Measurements from ENCODE around the gene GRB10.

GRB10 gene

DNA sequence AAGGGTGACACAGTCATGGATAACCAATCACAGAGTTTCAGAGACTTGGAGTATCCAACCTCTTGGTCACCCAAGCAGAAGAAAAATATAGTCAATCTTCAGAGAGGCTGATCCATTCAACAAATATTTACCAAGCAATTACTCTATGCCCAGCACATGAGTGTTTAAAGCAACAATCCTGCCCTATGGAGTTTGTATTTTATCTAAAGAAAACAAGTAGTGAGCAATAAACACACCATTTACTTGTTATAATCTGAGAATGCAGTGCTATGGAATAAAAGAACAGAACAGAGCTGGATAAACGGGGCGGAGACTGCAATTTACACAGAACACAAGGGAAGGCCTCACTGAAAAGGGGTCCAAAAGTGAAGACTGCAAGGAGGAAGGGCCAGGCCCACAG, 63.8 kb downstream of the GRB10 start:
- DNase-seq (ENCODE audit: low read depth) = no peak

DNA sequence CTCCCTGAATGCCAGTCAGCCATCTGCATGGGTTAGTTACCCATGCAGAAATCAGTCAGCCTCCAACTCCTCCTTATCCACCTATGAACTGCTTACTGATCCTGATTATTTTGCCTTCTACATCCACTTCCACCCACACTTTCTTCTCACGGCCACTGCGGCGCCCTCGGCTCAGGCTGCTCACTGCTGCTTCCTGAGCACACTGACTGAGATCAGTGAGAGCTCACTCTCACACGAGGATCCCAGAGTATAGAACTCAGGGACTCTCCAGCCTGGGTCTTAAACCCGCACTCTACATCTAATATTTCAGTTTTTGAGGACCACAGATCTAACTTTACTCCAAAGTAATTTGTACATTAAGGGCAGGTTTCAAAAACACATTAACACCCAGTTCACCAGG, 64.4 kb downstream of the GRB10 start:
- no peak for DNase-seq (ENCODE audit: low read depth)

DNA sequence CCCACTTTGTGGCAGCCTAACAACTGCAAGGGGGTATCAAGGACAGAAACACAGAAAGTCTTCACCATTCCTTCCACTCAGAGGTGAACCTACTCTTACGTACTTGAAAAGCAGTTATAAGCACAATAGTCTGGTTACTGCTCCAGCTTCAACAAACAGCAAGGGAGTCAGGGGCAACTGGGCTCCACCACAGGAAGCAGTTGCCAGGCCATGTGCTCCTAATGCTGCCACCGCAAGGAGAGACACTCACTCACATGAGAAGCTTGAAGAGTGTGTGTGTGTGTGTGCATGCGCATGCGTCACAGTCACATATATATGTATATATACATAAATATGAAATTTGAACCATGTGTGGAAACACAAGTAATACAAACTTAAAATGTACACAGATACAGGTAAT, 65.5 kb downstream of the GRB10 start:
- no peak for DNase-seq (ENCODE audit: low read depth)

DNA sequence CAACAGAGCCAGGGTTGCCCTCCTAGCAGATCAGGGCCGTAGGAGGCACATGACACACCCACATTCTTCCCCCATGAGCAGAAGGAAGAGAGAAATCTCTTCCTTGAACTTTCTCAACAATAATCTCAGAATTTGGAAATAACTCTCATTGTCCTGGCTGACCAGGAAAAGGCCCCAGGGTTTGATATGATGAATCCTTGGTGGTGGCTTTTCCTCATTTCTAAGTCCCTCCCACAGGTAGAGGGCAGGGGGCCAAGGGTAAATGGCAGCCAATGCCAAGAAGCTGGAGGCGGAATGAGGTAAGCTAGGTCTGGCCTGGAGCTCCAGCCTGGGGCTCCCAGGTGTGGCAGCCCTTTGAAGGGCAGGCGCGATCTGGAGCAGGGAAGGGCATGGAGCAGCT, 67.8 kb downstream of the GRB10 start:
- no peak for DNase-seq (ENCODE audit: low read depth)

DNA sequence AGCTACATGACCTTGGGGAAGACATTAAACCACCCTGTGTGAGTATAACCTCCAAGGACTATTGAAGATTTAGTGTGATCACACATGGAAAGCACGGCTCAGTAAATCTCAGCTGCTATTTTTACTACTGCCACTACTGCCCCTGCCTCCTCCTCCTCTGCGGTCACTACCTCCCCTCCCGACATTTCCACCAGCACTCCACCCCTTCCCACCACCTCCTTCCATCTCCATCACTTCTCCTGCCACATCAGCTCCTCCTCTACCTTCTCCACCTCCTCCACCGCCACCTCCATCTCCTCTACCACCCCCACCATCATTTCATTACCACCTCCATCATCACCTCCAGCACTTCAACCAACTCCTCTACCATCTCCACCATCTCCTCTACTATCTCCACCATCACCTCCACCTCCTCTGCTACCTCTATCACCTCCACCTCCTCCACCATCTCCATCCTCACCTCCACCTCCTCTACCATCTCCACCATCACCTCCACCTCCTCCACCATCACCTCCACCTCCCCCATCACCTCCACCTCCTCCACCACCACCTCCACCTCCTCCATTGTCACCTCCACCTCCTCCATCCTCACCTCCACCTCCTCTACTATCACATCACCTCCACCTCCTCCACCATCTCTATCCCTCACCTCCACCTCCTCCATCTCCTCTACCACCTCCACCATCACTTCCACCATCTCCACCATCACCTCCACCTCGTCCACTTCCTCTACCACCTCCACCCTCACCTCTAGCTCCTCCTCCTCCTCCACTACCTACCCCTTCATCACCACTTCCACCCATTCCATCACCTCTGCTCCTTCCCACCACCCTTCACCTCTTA, 69.4 kb downstream of the GRB10 start:
- DNase-seq (ENCODE audit: low read depth) = no peak

DNA sequence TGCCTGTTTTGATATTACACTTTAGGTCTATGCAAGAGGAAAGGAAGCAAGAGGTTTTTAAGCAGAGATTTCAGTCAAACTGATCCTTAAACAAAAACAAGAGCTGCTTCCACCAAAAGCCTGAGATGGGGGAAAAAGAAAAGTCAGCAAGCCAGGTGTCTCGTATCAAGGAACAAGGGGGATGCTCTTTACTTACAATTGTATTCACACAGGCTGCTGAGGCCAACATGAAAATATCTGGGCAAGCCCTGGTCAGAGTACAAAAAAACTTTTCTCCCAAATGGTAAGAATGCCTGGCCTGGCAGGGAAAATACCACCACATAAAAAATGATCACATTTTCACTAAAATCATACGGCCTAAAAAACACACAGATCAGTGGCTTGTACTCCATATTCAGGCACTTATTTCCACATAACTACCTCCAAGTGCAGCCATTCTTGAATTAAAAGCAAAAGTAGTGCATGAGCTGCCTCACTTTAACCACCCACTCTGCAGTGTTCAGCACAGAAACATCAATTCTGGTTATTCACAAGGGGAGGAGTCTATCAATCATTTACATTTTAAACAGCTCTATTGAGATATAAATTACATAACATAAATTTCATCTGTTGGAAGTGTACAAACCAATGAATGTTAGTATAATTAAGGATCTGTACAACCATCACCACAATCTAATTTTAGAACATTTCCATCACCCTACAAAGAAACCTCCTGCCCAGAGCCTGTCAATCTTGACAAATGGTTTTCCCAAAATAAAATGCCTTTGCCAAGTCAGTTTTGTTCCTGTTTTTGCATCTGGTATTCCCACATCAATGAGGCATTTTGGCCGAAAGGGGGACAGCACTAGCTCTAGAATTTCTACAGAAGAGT, 70.2 kb downstream of the GRB10 start:
- no peak for DNase-seq (ENCODE audit: low read depth)

DNA sequence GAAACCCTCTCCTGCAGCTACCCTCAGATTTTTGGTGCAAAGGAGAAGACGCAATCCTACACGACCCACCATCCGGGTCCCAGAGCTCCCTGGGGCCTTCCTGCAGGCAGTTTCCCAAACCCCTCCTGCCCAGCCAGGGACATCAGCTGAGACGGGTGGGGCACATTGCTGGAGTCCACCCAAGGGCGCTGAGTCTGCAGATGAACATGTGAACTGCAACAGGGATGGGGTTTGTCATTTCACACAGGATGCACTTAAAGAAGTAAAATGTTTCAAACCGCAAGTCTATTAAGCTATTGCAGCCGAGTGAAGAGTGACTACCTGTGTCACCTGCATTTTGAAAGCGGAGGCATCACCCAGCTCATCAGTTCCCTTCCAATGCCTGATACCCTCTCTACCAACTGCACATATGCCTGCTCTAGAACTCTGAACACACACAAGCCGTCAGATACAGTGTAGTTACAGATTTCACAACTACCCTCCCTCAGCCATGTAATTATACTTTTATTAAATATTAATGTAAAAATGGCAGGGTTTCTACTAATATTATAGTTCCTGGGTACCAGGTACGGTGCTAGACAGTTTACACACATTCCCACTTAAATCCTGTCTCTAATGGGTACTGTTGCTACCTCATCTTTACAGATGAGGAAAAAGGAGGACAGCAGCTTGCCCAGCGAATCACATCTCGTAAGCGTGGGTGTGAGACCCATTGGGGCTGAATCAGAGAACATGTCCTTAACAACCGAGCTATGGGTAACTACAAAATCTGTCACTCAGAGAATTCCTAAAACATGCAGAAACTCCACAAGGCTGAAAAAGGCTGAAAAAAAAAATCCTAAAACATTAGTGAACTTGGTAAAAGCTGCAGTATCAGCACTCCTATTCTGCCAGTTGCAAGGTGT, 71.2 kb downstream of the GRB10 start:
- no peak for DNase-seq (ENCODE audit: low read depth)

DNA sequence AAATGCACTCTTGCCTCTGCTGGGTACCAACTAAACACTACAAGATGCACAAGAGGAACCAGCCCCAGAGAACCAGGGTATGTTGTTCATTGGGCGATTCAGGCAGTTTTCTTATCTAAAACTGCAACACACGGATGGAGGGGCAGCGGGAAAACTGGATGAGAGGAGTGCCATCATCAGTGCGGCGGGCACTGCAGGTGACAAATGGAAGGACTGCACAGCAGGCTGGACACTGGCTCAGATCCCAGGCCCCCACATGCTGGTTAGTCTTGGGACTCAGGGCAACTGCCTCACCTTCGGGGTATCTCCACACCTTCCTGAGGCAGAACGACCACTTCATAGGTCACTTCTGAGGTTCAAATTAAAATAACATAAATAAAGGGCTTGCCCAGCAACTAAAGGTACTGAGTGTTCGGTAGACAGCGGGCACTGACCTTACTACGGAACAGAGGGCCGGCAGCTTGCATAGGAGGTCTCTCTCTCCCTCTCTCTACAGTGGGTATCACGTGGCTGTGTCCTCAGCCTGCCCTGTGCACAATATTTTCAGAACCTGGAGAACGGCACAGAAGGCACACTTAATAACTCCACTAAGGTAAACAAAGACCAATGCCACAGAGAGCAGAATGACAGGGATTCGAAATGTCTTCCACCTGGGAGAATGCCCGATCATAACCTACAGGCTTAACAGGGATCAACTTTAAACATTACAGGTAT, 72.1 kb downstream of the GRB10 start:
- no peak for DNase-seq (ENCODE audit: low read depth)

DNA sequence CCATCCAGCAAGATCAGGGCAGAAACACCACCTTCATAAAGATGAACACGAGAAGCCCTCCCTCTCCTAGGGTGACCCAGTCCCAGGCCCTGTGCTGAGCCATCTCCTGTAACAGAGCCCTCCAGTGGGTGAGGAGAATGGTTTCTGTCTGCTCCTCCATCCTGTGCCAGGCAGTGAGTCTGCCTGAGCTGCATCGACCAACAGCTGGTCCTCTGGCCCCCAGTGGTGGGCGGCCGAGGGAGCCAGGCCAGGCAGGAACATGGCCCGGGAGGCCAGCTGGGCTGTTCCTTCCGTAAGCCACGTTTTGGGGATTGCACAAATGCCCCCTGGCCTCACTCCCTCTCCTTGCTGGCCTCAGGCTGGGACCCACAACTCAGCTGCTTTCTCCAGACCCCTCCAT, 73.5 kb downstream of the GRB10 start:
- DNase-seq (ENCODE audit: low read depth) = no peak

DNA sequence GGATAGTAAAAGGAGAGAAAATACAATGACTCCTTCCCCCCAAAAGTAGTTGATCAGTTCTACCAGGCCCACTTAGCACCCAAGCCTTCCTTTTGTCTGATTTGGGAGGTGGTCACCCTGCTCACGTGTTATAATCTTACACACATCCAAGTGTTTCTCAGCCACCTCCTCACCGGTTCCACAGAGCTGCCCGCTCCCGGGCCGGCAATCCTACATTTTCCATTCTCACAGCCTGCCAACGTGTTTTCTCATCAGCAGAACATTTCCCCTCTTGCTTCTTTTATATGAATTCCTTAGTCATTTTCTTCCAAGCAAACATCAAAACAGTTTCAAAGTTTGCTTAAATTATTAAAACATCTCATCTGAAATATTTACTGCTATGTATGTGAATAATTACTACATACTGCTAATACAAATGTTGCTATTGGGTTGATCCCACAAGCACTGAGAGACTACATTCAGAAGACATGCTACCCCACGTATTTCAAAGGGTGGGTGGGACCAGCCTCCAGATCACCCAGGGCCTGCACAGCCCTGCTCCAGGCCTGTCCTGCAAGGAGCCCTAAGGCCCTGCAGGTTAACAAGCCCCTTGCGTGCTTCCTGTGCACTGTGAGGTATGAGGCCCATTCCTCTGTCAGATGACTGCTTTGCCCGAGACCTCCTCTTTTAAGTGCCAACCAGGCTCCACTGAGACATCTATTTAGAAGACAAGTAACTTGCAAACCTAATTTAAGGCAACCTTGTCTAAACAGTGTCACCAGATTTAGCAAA, 75.3 kb downstream of the GRB10 start:
- DNase-seq (ENCODE audit: low read depth) = no peak

DNA sequence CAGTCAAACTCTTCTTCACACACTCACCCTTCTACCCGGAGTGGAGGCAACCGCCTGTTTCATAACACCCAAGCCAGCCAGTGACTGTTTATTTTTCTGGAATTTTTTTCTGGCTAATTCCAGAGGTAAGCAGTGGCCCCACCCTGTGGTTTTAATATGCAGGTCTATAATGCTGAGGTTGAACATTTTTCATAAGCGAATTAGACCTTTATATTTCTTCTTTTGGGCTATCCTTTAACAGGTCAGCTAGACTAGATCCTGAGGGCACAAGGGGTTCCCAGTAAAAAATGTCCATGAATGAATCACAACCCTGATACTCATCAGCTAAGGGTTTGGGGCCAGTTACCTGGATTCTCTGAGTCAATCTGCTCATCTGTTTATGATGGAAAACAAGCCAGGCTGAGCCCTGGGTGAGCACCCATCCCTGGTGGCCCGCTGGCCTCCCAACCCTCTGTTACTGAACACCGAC, 76.2 kb downstream of the GRB10 start:
- no peak for DNase-seq (ENCODE audit: low read depth)

DNA sequence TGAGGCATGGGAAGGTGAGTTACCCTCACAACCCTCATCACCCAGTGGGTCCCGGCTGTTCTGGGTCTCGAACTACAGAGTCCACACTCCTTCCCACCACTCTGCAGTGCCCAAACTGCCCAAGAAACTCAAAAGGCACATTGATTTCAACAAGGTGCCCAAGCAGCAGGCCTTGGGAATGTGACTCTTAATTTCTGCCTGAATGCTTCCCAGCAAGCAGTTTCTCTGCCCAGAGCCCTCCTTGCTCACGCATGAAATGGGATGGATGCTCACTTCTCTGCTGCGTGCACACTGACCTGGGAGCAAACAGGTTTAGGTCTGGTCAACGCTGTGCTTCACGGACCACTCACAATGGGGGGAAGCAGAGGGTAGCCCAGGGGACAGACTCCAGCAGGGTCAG, 77.9 kb downstream of the GRB10 start:
- DNase-seq (ENCODE audit: low read depth) = no peak

DNA sequence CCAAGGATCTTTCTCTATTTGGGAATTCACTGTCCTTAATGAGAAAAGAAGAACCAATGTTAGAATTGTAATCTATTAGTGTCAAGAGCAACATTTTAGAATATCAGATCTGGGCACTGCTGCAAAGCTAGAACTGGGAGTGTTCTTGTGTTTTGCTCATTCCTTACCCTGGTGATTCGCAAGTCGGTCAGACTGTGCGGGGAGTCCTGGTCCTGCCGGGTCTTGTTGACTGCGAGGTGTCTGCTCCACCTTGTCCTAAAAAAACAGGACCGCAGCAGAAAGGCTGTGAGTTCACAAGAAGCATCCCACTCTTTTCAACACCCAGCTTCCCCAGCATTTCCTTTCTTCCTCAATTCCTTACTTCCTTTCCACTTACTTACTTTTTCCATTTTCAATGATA, 79.0 kb downstream of the GRB10 start:
- no peak for DNase-seq (ENCODE audit: low read depth)

DNA sequence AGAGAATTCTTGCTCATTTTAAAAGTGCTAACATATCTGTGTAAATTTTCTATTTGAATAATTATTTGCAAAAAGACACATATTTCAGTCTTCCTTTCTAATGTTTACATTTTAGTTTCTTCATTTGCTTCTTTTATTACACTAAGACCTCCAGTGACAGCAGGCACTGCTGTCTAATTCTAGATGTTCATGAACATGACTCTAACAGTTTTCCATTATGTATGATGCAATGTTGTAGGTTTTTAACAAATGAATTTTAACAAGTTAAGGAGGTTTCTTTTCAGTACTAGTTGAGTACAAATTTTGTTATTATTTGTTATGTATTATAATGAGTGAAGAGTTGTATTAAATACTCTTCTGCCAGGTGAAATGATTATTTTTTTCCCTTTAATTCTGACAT, 83.6 kb downstream of the GRB10 start:
- no peak for DNase-seq (ENCODE audit: low read depth)

DNA sequence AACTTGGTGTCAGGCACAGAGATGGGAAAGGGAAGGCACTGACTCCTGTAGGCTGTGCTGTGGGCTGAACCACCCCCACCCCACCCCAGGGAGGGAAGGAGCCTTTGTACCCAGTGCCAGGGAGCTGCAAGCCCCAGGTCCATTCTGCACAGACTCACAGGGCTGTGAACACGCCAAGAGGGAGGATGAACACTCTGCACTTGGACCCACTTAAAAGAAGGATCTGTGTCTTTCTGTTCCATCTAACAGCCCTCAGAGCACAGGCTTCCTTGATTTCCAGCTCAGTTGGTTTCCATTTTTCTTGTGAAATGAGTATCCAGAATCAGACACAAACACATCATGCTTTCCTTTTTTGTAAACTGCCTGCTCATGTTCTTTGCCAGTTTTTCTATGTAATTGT, 84.9 kb downstream of the GRB10 start:
- no peak for DNase-seq (ENCODE audit: low read depth)

DNA sequence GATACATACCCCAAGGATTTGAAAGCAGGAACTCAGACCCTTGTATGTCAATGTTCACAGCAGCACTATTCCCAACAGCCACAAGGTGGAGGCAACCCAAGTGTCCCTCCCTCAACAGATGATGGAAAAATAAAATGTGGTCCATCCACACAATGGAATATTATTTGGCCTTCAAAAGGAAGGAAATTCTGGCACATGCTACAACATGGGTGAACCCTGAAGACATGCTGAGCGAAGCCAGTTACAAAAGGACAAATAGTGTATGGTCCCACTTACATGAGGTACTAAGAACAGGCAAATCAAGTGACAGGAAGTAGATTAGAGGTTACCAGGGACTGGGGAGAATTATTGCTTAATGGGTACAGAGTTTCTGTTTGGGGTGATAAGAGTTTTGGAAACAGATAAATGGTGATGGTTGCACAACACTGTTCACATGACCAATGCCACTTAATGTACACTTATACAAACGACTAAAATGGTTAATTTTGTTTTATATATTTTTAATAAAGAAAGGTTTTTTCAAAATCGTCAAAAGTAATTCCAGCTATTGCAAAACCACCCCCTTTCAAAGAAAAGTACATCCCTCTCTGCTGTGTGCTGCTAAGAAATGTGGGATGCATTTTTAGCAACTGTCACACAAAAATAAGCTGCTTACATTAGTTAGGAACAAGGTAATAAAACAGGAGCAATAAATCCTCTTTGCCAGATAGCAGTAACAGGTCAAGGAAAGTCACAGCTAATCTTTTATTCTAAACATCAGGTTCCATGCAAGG, 85.7 kb downstream of the GRB10 start:
- DNase-seq (ENCODE audit: low read depth) = no peak

DNA sequence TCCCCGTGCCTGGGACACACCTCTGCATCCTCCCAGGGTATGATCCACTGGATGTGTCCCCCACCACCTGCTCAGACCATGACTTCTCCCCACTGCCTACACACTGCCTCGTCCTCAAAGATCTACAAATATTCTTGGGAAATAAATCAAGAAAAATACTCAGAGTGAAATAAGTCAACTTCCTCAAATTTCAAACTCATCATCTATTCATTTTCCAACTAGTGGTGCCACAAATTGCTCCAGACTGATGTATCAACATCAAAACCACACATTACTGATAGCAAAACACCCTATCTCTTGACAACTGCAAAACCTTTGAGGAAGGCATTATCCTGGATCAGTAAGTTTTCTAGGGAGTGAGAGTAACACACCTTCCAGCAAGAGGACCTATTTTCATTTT, 87.7 kb downstream of the GRB10 start:
- no peak for DNase-seq (ENCODE audit: low read depth)

DNA sequence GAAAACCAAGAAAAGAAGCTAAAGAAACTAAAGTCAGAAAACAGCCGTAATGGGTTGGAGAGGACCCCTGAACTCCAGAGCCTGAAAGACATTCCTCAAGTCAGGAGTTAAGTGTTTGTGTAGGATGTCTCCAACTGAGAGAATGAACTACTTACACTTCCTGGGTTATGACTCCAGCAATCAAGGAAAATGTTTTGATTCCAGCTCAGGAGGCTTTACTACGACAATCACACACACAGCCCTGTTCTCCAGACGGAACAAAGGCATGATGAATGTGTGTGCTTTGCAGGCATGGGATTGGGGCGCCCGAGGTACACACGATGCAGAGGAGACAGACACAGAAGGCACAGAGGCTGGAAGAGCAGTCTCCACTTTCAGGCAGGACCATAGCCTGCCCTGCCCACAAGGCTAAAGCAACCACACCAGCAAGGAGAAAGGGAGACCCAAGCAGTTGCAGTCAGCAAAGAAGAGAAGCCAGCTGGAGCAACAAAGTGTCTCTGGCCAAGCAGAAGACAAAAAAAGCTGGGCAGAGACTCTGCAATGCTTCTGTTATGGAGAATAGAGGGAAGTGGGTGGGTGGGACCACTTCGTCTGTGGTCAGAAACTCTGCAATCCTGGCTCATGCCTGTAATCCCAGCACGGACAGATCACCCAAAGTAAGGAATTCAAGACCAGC, 89.1 kb downstream of the GRB10 start:
- no peak for DNase-seq (ENCODE audit: low read depth)

DNA sequence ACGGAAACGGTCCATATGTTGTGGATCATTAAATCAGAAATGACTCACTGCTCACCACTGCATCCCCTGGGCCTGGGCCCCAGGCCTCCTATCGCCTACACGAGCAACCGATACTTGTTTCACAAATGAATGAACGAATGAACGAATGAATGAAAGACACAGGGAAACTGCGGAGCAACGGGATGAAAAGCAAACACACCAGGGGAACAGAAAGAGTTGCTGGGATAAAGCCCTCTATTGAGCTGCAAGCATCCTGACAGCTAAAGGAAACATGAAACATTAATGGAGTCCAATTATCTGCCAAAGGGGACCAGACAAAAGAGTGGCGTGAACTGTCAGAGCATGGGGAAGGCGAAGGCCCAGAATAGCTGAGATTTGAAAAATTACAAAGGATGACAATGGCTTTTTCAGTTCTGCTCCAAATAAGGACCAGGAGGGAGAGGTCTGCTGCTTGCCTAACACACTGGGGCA, 92.1 kb downstream of the GRB10 start:
- DNase-seq (ENCODE audit: low read depth) = no peak
